ENCODE measurements around the gene GLB1L2.

GLB1L2 gene

GRCh38 chr11:134412203-134413042, 80.6 kb downstream of the GLB1L2 start, which contains the start of gene B3GAT1:
B3GAT1 (minus strand) TSS chr11:134412242; CDS start chr11:134387659, 24,583 bp downstream.
- DNase-seq, result no peak
- TF ChIP-seq GATA1 (IDR thresholded peaks at IDR 0.05; ENCODE audit: low read depth, low read length) (no peak), POLR2A (IDR thresholded peaks at IDR 0.05; ENCODE audit: low read length) (no peak)

- no peak for DNase-seq
These were observed 81.4 kb downstream of the GLB1L2 start for GRCh38 chr11:134413043-134413825.

GRCh38 chr11:134413826-134414731, 82.3 kb downstream of the GLB1L2 start:
- DNase-seq, result no peak

More at GRCh38 chr11:134413043-134413825, 81.4 kb downstream of the GLB1L2 start:
- TF ChIP-seq GATA1 (IDR thresholded peaks at IDR 0.05; ENCODE audit: low read depth, low read length) (no peak), POLR2A (IDR thresholded peaks at IDR 0.05; ENCODE audit: low read length) (no peak)

GRCh38 chr11:134414766-134415765, 83.3 kb downstream of the GLB1L2 start:
- TF ChIP-seq POLR2A (IDR thresholded peaks at IDR 0.05; ENCODE audit: low read length), result no peak
- DNase-seq, result no peak

More at GRCh38 chr11:134413826-134414731, 82.3 kb downstream of the GLB1L2 start:
- TF ChIP-seq POLR2A (IDR thresholded peaks at IDR 0.05; ENCODE audit: low read length) (no peak), GATA1 (IDR thresholded peaks at IDR 0.05; ENCODE audit: low read depth, low read length) (no peak)

- TF ChIP-seq POLR2A (IDR thresholded peaks at IDR 0.05; ENCODE audit: low read length), result no peak
- TF ChIP-seq GATA1 (IDR thresholded peaks at IDR 0.05; ENCODE audit: low read depth, low read length), result no peak
- no peak for DNase-seq
These were observed 84.9 kb downstream of the GLB1L2 start for GRCh38 chr11:134416726-134417125.

- DNase-seq, result peak in 1 of 2 experiments; percentile 3
These were observed 86.4 kb downstream of the GLB1L2 start for GRCh38 chr11:134417871-134418840.

GRCh38 chr11:134423106-134423505, 91.3 kb downstream of the GLB1L2 start:
- TF ChIP-seq POLR2A (IDR thresholded peaks at IDR 0.05; ENCODE audit: low read length) (no peak), GATA1 (IDR thresholded peaks at IDR 0.05; ENCODE audit: low read depth, low read length) (no peak)
- no peak for DNase-seq

More at GRCh38 chr11:134417871-134418840, 86.4 kb downstream of the GLB1L2 start:
- TF ChIP-seq POLR2A (IDR thresholded peaks at IDR 0.05; ENCODE audit: low read length) (no peak), GATA1 (IDR thresholded peaks at IDR 0.05; ENCODE audit: low read depth, low read length) (no peak)

- TF ChIP-seq POLR2A (IDR thresholded peaks at IDR 0.05; ENCODE audit: low read length), result no peak
- DNase-seq, result no peak
These were observed 93.6 kb downstream of the GLB1L2 start for GRCh38 chr11:134425413-134425812.
